BJ (cell line): ENCODE results near the gene TTC19. TPM values are rescaled to one million over a fixed set of nuclear protein-coding genes. Genes with fewer than 3 reads are reported as not detected.

Source experiments
- CTCF ChIA-PET: fragments of 350-600 bp; formaldehyde crosslinking; extraction: SDS; loops from one replicate; lab custom pipeline; 2021; ENCODE audit warnings: antibody characterized with exemption, inconsistent platforms; lab: Yijun Ruan, JAX
- POLR2A ChIA-PET: fragments of 300-600 bp; sonication (Branson Sonifier 250); formaldehyde crosslinking; extraction: SDS; loops from one replicate; lab custom pipeline; 2021; ENCODE audit warnings: antibody characterized with exemption; lab: Charles Lee
- DNase-seq: peaks from one replicate; pipeline ENCODE4 v3.0.0-alpha.2; 2011; ENCODE audit warnings: low read depth
- H3K27me3 ChIP-seq: 2 replicates; pipeline ENCODE4 v1.6.0; 2011; ENCODE audit warnings: low read length; ENCODE audit not compliant: control insufficient read depth, insufficient read depth
- H3K36me3 ChIP-seq: 2 replicates; pipeline ENCODE4 v1.5.1; 2011; ENCODE audit warnings: low read length; ENCODE audit not compliant: control insufficient read depth, insufficient read depth
- H3K4me3 ChIP-seq: 2 replicates; pipeline ENCODE4 v1.5.1; 2011; ENCODE audit warnings: low read depth, mild to moderate bottlenecking, control low read depth, low read length
- polyA plus RNA-seq: library from polyadenylated mRNA; depleted of rRNA; stranded (reverse); fragments of >200 nt; gene quantifications from 2 replicates; pipeline ENCODE4 v1.2.3, GENCODE V29; 2011
- TF ChIP-seq, protein P1 (sequence below): IDR thresholded peaks from 2 replicates; pipeline ENCODE4 v1.5.1; 2011; ENCODE audit warnings: low read depth, mild to moderate bottlenecking, control low read depth, inconsistent platforms, low read length, moderate library complexity; ENCODE audit not compliant: insufficient read depth

Gene TTC19
- polyA plus RNA-seq, 1 experiment, result 2.8 TPM

DNA sequence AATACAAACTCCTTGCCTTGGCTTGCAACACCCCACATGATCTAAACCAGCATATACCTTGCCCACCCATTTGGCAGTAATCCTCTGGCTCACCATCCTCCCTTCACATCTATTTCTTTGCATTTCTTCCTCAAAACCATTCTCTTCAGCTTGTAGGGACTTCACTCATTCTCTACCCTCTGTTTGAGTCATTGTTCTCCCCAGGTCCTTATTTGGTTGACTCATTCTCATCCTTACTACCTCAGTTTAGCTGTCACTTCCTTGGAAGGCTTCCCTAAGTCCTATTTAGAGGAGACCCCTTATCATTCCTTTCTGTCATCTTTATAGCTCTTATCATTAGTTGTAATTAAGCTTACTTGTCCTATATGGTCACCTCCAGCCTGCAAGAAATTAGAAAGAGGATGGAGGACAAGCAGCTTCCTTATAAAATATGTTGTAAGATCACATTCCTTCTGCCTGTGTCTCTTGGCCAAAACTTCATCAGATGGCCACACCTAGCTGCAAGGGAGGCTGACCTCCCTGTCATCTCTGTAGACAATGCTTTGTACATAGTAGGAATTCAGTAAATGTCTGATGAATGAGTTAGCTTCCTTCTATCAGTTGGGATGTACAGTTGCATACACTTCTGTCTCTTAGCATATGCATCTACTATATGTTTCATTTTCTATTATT, 1.7 kb downstream of the TTC19 start:
- H3K4me3 ChIP-seq, result no peak overlapping the region
- ChIA-PET CTCF (interaction anchor here (0.8 to 1.4 kb wide), 3 partner anchors 11 to 56 kb away, joined by 3 to 5 read pairs (median 4); partner anchors contain the start of gene ADORA2B), POLR2A (no interaction called here)
- TF ChIP-seq, protein P1, sequence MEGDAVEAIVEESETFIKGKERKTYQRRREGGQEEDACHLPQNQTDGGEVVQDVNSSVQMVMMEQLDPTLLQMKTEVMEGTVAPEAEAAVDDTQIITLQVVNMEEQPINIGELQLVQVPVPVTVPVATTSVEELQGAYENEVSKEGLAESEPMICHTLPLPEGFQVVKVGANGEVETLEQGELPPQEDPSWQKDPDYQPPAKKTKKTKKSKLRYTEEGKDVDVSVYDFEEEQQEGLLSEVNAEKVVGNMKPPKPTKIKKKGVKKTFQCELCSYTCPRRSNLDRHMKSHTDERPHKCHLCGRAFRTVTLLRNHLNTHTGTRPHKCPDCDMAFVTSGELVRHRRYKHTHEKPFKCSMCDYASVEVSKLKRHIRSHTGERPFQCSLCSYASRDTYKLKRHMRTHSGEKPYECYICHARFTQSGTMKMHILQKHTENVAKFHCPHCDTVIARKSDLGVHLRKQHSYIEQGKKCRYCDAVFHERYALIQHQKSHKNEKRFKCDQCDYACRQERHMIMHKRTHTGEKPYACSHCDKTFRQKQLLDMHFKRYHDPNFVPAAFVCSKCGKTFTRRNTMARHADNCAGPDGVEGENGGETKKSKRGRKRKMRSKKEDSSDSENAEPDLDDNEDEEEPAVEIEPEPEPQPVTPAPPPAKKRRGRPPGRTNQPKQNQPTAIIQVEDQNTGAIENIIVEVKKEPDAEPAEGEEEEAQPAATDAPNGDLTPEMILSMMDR, result no peak
- no peaks in the 10 kb centered on the region for H3K27me3 ChIP-seq
- no peak for DNase-seq
- peaks cover 10% of the 10 kb centered on the region for H3K36me3 ChIP-seq

DNA sequence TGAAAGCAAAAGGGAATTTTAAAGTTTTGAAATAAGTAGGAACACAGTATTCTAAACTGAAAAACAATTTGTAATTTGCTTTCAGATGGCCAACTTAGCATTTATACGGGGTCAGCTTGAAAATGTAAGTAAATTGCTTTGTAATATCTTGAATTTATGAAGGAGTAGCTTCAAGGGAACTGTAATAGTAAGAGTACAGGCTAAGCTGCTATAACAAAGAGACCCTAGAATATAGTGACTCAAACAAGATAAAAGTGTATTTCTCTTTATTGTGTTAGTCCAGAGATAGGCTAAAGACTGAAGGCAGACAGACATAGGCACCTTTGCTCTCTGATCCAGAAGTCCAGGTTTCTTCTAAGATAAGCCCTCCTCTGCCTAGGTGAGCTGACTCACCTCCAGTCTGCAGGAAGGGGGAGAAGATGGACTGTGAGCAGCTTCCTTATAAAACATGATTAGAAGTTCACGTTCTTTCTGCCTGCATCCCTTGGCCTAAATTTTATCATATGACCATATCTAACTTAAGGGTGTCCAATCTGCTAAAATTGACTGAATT, 3.2 kb downstream of the TTC19 start:
- DNase-seq, result no peak
- no peak overlapping the region for H3K4me3 ChIP-seq
- CTCF ChIA-PET, result interaction anchor here (1.1 kb wide), 2 partner anchors 9 to 11 kb away, joined by 3 to 4 read pairs; no protein-coding TSS in a partner anchor
- TF ChIP-seq, protein P1, result no peak
- no peaks in the 10 kb centered on the region for H3K27me3 ChIP-seq
- POLR2A ChIA-PET, result no interaction called here
- peaks cover 11% of the 10 kb centered on the region for H3K36me3 ChIP-seq

DNA sequence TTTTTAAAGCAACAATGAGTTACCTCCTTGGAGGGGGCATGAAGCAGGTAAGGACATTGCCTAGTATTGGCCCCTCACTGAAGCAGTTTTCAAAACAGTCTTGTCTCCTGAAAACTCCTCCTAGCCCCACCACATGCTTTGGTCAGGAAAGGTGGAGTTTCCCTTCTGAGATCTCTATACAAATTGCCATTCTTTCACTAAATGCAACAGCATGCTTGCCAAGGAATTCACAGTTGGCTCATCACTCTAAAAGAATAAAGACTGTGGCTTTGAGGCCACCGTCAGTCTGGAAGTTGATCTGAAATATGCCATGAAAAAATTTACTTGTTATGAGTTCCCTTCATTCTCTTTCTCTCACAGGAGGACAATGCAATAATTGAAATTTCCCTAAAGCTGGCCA, 4.2 kb downstream of the TTC19 start:
- Histone ChIP-seq H3K36me3 (peaks cover 11% of the 10 kb centered on the region), H3K27me3 (no peaks in the 10 kb centered on the region), H3K4me3 (no peak overlapping the region)
- ChIA-PET POLR2A (no interaction called here), CTCF (no interaction called here)
- DNase-seq, result no peak
- TF ChIP-seq, protein P1, result no peak

DNA sequence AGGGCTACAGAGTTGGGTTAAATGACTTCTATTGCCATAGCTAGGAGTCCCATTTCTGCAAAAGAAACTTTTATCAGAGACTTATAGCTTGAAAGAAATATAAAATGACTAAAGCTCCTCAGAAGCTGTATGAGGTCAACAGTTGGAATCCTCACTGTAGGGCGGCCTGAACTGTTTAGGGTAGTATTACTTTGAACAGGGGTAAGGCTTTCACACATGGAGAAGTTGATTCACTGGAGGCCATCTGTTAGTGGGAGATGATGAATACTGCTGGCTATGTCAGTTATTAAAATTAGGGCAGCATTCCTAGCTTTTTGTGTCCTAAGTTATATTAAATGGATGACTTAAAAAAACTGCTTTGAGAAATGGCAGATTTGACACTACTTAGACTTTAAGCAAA, 6.0 kb downstream of the TTC19 start:
- H3K27me3 ChIP-seq, result no peaks in the 10 kb centered on the region
- TF ChIP-seq, protein P1, result no peak
- POLR2A ChIA-PET, result no interaction called here
- no peak overlapping the region for H3K4me3 ChIP-seq
- CTCF ChIA-PET, result interaction anchor here (1.5 kb wide), 1 partner anchor 22 kb away, joined by 4 read pairs; no protein-coding TSS in a partner anchor
- DNase-seq, result no peak
- peaks cover 11% of the 10 kb centered on the region for H3K36me3 ChIP-seq

DNA sequence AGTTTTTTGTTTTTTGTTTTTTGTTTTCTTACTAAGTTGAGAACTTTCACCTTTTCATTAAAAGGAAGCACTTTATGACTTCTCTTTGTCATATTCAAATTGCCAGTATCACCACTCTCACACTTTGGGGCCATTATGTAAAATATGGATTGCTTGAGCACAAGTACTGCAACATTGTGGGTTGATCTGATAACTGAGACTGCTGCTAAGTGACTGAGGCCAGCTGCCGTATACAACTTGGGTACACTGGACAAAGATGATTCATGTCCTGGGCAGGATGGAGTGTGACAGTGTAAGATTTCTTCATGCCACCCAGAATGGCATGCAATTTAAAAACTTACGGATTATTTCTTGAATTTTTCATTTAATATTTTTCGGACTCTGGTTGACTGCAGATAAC, 7.8 kb downstream of the TTC19 start:
- CTCF ChIA-PET, result no interaction called here
- Histone ChIP-seq H3K4me3 (no peak overlapping the region), H3K36me3 (peaks cover 9% of the 10 kb centered on the region), H3K27me3 (no peaks in the 10 kb centered on the region)
- TF ChIP-seq, protein P1, result no peak
- POLR2A ChIA-PET, result no interaction called here
- DNase-seq, result no peak
